ENCODE data around the gene MYDGF. TPM values are rescaled to one million over a fixed set of nuclear protein-coding genes. Genes with fewer than 3 reads are reported as not detected.

MYDGF gene
- total RNA-seq, 1 donor from 2014 or later, result 48.8 TPM

GRCh38 chr19:4660181-4660791, 9.9 kb downstream of the MYDGF start:
- TF ChIP-seq CTCF (conservative IDR thresholded peaks at IDR 0.05), result no peak
- Mint-ChIP-seq H3K9me3 (no peaks in the 10 kb centered on the region), H3K36me3 (ENCODE audit: low read depth) (peaks cover 5% of the 10 kb centered on the region)

GRCh38 chr19:4657835-4658234, 12.3 kb downstream of the MYDGF start:
- DNase-seq (ENCODE audit: low read depth, low spot score), result no peak
- Mint-ChIP-seq H3K9me3 (no peaks in the 10 kb centered on the region), H3K36me3 (ENCODE audit: low read depth) (peaks cover 5% of the 10 kb centered on the region), H3K4me3 (no peak overlapping the region), H3K4me1 (no peaks in the 10 kb centered on the region), H3K27me3 (ENCODE audit: low read depth) (no peaks in the 10 kb centered on the region), H3K27ac (ENCODE audit: unreplicated experiment) (no peak overlapping the region)
- TF ChIP-seq CTCF (conservative IDR thresholded peaks at IDR 0.05), result no peak

More at GRCh38 chr19:4660181-4660791, 9.9 kb downstream of the MYDGF start:
- Mint-ChIP-seq H3K4me1 (no peaks in the 10 kb centered on the region), H3K27ac (ENCODE audit: unreplicated experiment) (no peak overlapping the region), H3K4me3 (no peak overlapping the region), H3K27me3 (ENCODE audit: low read depth) (no peaks in the 10 kb centered on the region)
- DNase-seq (ENCODE audit: low read depth, low spot score), result no peak

- no peak overlapping the region for H3K27ac Mint-ChIP-seq (ENCODE audit: unreplicated experiment)
- peaks cover 5% of the 10 kb centered on the region for H3K36me3 Mint-ChIP-seq (ENCODE audit: low read depth)
- no peak for TF ChIP-seq CTCF (conservative IDR thresholded peaks at IDR 0.05)
- no peak overlapping the region for H3K4me3 Mint-ChIP-seq
- H3K27me3 Mint-ChIP-seq (ENCODE audit: low read depth), result no peaks in the 10 kb centered on the region
- no peaks in the 10 kb centered on the region for H3K4me1 Mint-ChIP-seq
- no peaks in the 10 kb centered on the region for H3K9me3 Mint-ChIP-seq
- no peak for DNase-seq (ENCODE audit: low read depth, low spot score)
Measured at GRCh38 chr19:4657262-4657661, 12.9 kb downstream of the MYDGF start.

- no peak for TF ChIP-seq CTCF (conservative IDR thresholded peaks at IDR 0.05)
- Mint-ChIP-seq H3K4me3 (no peak overlapping the region), H3K9me3 (no peaks in the 10 kb centered on the region), H3K27ac (ENCODE audit: unreplicated experiment) (no peak overlapping the region), H3K4me1 (no peaks in the 10 kb centered on the region), H3K36me3 (ENCODE audit: low read depth) (peaks cover 5% of the 10 kb centered on the region), H3K27me3 (ENCODE audit: low read depth) (no peaks in the 10 kb centered on the region)
- DNase-seq (ENCODE audit: low read depth, low spot score), result no peak
Measured at GRCh38 chr19:4656102-4656501, 14.0 kb downstream of the MYDGF start.

GRCh38 chr19:4654437-4655361, 15.4 kb downstream of the MYDGF start:
- no peaks in the 10 kb centered on the region for H3K4me1 Mint-ChIP-seq
- DNase-seq (ENCODE audit: low read depth, low spot score), result no peak
- no peak overlapping the region for H3K4me3 Mint-ChIP-seq
- H3K36me3 Mint-ChIP-seq (ENCODE audit: low read depth), result peaks cover 3% of the 10 kb centered on the region
- no peaks in the 10 kb centered on the region for H3K9me3 Mint-ChIP-seq
- no peaks in the 10 kb centered on the region for H3K27me3 Mint-ChIP-seq (ENCODE audit: low read depth)
- H3K27ac Mint-ChIP-seq (ENCODE audit: unreplicated experiment), result no peak overlapping the region
- TF ChIP-seq CTCF (conservative IDR thresholded peaks at IDR 0.05), result no peak

Data from neural crest cell (in vitro differentiated cells).